ENCODE measurements around the gene LUC7L. TPM values are rescaled to one million over a fixed set of nuclear protein-coding genes. Genes with fewer than 3 reads are reported as not detected.
"Not testable (repeated sequence)": the region's sequence is repeated elsewhere in the genome, so short reads cannot be mapped to it uniquely, and the experiment has no call there.

LUC7L gene
- total RNA-seq, 1 donor from 2014 or later, result 74.1 TPM

DNA sequence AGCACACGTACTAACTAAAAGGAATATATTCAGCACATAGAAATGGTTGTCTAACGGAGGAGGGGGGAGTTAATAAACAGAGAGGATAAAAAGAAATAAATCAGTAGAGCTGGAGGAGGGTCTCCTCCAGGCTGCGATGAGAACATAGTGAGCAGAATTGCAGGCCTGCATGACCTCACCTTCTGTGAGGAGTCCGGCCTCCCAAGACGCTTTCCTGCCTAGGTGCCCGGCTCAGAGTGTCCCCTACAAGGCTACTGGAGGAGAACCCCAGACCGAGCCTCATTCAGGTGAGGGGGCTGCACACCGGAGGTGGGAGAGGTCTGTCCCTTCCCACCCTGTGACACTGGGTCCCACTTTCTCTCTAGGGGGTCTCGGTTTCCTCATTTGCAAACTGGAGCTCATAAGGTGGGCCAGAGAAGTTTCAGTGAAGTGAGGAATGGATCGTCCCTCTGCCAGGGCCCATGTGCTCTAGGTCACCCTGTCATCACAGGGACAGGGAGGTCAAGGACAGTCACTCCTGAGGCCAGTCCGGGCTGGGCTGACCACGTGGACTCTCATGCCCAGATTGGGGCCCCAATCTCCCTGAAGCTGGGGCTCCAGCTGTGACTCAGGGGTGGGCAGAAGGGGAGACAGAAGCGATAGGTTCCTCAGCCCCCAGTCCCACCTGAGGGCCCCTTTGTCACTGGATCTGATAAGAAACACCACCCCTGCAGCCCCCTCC is 66.8 kb downstream of the LUC7L start:
- H3K4me1 Mint-ChIP-seq (ENCODE audit: low read depth, unreplicated experiment), result no peaks in the 10 kb centered on the region

DNA sequence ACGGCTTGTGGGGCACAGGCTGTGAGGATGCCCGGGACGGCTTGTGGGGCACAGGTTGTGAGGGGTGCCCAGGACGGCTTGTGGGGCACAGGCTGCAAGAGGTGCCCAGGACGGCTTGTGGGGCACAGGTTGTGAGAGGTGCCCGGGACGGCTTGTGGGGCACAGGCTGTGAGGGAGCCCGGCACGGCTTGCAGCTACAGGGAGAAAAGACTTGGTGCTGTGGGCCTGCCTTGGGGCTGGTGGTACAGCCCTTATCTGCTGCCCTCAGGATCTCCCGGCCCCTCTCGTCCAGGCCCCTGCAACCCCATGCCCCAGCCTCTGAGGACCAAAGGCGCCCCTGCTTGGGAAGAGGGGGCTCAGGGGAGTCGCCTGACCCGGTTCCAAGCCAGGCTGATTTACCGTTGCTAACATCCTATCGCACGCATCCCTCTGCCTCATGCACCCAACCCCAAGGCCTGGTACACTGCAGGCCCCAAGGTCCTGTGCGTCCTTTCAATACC is 68.5 kb downstream of the LUC7L start:
- Mint-ChIP-seq H3K36me3 (ENCODE audit: low read depth, unreplicated experiment) (no peaks in the 10 kb centered on the region), H3K4me1 (ENCODE audit: low read depth, unreplicated experiment) (no peaks in the 10 kb centered on the region), H3K27me3 (ENCODE audit: low read depth, unreplicated experiment) (peaks cover 42% of the 10 kb centered on the region), H3K9me3 (ENCODE audit: unreplicated experiment) (peaks cover 7% of the 10 kb centered on the region), H3K27ac (ENCODE audit: unreplicated experiment) (no peak overlapping the region), H3K4me3 (ENCODE audit: unreplicated experiment) (no peak overlapping the region)
- no peak overlapping the region for H2AFZ ChIP-seq (ENCODE audit: low read depth, low read length)
- H3K27ac ChIP-seq (ENCODE audit: low read depth, low read length), result no peak overlapping the region
- FAIRE-seq (no peak), DNase-seq (ENCODE audit: low read depth) (no peak)
- no peaks in the 10 kb centered on the region for H4K20me1 ChIP-seq (ENCODE audit: insufficient read depth, low read length)
- no peak for TF ChIP-seq EZH2 (IDR thresholded peaks at IDR 0.05; ENCODE audit: insufficient read depth, low read length)
- TF ChIP-seq, protein P1, sequence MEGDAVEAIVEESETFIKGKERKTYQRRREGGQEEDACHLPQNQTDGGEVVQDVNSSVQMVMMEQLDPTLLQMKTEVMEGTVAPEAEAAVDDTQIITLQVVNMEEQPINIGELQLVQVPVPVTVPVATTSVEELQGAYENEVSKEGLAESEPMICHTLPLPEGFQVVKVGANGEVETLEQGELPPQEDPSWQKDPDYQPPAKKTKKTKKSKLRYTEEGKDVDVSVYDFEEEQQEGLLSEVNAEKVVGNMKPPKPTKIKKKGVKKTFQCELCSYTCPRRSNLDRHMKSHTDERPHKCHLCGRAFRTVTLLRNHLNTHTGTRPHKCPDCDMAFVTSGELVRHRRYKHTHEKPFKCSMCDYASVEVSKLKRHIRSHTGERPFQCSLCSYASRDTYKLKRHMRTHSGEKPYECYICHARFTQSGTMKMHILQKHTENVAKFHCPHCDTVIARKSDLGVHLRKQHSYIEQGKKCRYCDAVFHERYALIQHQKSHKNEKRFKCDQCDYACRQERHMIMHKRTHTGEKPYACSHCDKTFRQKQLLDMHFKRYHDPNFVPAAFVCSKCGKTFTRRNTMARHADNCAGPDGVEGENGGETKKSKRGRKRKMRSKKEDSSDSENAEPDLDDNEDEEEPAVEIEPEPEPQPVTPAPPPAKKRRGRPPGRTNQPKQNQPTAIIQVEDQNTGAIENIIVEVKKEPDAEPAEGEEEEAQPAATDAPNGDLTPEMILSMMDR (IDR thresholded peaks at IDR 0.05; ENCODE audit: insufficient read depth, low read depth, low read length), result no peak
- H3K4me1 ChIP-seq (ENCODE audit: insufficient read depth, low read length), result peaks cover 6% of the 10 kb centered on the region
- H3K4me2 ChIP-seq (ENCODE audit: low read length), result no peak overlapping the region
- peaks cover 21% of the 10 kb centered on the region for H3K27me3 ChIP-seq (ENCODE audit: insufficient read depth, low read length)
- H3K9ac ChIP-seq (ENCODE audit: low read length), result no peak overlapping the region
- H3K36me3 ChIP-seq (ENCODE audit: insufficient read depth, low read length), result no peaks in the 10 kb centered on the region
- H3K4me3 ChIP-seq (ENCODE audit: insufficient read depth, low read depth, low read length), result no peak overlapping the region
- H3K9me3 ChIP-seq (ENCODE audit: insufficient read depth, low read depth, low read length), result no peaks in the 10 kb centered on the region
- H3K79me2 ChIP-seq (ENCODE audit: insufficient read depth, low read length), result no peaks in the 10 kb centered on the region

More for the DNA sequence above, 66.8 kb downstream of the LUC7L start:
- Mint-ChIP-seq H3K9me3 (ENCODE audit: unreplicated experiment) (peaks cover 7% of the 10 kb centered on the region), H3K36me3 (ENCODE audit: low read depth, unreplicated experiment) (no peaks in the 10 kb centered on the region), H3K4me3 (ENCODE audit: unreplicated experiment) (no peak overlapping the region), H3K27ac (ENCODE audit: unreplicated experiment) (no peak overlapping the region), H3K27me3 (ENCODE audit: low read depth, unreplicated experiment) (peaks cover 46% of the 10 kb centered on the region)
- peaks cover 6% of the 10 kb centered on the region for H3K4me1 ChIP-seq (ENCODE audit: insufficient read depth, low read length)
- no peak overlapping the region for H3K4me3 ChIP-seq (ENCODE audit: insufficient read depth, low read depth, low read length)
- peaks cover 2% of the 10 kb centered on the region for H3K9me3 ChIP-seq (ENCODE audit: insufficient read depth, low read depth, low read length)
- TF ChIP-seq, protein P1 (IDR thresholded peaks at IDR 0.05; ENCODE audit: insufficient read depth, low read depth, low read length), result no peak
- no peak for TF ChIP-seq EZH2 (IDR thresholded peaks at IDR 0.05; ENCODE audit: insufficient read depth, low read length)
- no peaks in the 10 kb centered on the region for H3K36me3 ChIP-seq (ENCODE audit: insufficient read depth, low read length)
- no peaks in the 10 kb centered on the region for H4K20me1 ChIP-seq (ENCODE audit: insufficient read depth, low read length)
- peaks cover 35% of the 10 kb centered on the region for H3K27me3 ChIP-seq (ENCODE audit: insufficient read depth, low read length)
- H3K9ac ChIP-seq (ENCODE audit: low read length), result no peak overlapping the region
- no peak overlapping the region for H3K4me2 ChIP-seq (ENCODE audit: low read length)
- DNase-seq (ENCODE audit: low read depth) (no peak), FAIRE-seq (no peak)
- H3K27ac ChIP-seq (ENCODE audit: low read depth, low read length), result no peak overlapping the region
- no peaks in the 10 kb centered on the region for H3K79me2 ChIP-seq (ENCODE audit: insufficient read depth, low read length)
- H2AFZ ChIP-seq (ENCODE audit: low read depth, low read length), result no peak overlapping the region

DNA sequence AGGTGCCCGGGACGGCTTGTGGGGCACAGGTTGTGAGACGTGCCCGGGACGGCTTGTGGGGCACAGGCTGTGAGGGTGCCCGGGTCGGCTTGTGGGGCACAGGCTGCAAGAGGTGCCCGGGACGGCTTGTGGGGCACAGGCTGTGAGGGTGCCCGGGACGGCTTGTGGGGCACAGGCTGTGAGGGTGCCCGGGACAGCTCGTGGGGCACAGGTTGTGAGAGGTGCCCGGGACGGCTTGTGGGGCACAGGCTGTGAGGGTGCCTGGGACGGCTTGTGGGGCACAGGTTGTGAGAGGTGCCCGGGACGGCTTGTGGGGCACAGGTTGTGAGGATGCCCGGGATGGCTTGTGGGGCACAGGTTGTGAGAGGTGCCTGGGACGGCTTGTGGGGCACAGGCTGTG is 69.0 kb downstream of the LUC7L start:
- not testable (repeated sequence) for H3K4me1 Mint-ChIP-seq (ENCODE audit: low read depth, unreplicated experiment); DNase-seq (ENCODE audit: low read depth); H3K9me3 Mint-ChIP-seq (ENCODE audit: unreplicated experiment); H3K79me2 ChIP-seq (ENCODE audit: insufficient read depth, low read length); H3K4me2 ChIP-seq (ENCODE audit: low read length); H3K27ac Mint-ChIP-seq (ENCODE audit: unreplicated experiment); H3K4me3 ChIP-seq (ENCODE audit: insufficient read depth, low read depth, low read length); H3K4me1 ChIP-seq (ENCODE audit: insufficient read depth, low read length); H3K9ac ChIP-seq (ENCODE audit: low read length); H3K27ac ChIP-seq (ENCODE audit: low read depth, low read length); H4K20me1 ChIP-seq (ENCODE audit: insufficient read depth, low read length); FAIRE-seq; H3K9me3 ChIP-seq (ENCODE audit: insufficient read depth, low read depth, low read length); H2AFZ ChIP-seq (ENCODE audit: low read depth, low read length); H3K36me3 ChIP-seq (ENCODE audit: insufficient read depth, low read length); H3K36me3 Mint-ChIP-seq (ENCODE audit: low read depth, unreplicated experiment); H3K4me3 Mint-ChIP-seq (ENCODE audit: unreplicated experiment)
- H3K27me3 ChIP-seq (ENCODE audit: insufficient read depth, low read length), result peaks cover 19% of the 10 kb centered on the region
- H3K27me3 Mint-ChIP-seq (ENCODE audit: low read depth, unreplicated experiment), result peaks cover 46% of the 10 kb centered on the region
